ENCODE results near the gene GIGYF2.

DNA sequence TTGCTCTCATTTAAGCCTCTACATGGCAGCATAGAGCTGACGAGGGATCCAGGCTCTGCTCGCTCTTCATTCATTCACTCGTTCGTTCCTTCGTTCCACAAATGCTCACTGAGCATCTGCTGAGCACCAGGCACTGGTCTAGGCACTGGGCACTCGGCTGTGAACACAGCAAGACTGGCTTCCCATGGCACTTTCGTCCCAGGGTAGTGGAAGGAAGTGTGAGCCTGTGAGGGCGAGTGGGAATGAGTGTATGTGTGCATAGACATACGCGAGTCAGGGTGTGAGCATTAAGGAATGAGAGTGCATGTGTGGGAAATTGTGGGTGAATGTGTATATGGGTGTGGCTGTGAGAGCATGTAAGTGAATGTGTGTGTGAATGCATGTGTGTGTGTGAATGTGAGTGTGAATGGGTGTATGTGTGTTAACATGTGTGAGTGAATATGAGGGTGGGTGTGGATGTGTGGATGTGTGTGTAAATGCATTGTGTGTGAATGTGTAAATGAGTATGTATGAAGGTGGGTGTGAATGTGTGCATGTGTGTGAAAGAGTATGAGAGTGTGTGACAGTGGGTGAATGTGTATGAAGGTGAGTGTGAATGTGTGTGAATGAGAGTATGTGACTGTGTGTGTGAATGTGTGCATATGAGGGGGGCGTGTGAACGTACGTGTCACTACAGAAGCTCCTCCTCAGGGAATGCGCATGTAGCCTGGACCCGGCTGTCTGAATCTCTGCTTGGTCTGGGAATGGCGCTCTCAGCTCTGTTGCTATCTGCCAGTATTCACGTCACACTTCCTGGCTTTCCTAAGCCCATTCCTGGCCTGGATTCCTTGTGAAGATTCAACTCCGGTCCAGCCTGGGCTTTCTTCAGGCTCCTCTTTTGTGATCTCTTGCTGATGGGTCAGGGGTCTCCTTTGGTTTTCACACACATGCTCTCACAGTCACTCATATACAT is 201.7 kb downstream of the GIGYF2 start:
- TF ChIP-seq, protein P1, sequence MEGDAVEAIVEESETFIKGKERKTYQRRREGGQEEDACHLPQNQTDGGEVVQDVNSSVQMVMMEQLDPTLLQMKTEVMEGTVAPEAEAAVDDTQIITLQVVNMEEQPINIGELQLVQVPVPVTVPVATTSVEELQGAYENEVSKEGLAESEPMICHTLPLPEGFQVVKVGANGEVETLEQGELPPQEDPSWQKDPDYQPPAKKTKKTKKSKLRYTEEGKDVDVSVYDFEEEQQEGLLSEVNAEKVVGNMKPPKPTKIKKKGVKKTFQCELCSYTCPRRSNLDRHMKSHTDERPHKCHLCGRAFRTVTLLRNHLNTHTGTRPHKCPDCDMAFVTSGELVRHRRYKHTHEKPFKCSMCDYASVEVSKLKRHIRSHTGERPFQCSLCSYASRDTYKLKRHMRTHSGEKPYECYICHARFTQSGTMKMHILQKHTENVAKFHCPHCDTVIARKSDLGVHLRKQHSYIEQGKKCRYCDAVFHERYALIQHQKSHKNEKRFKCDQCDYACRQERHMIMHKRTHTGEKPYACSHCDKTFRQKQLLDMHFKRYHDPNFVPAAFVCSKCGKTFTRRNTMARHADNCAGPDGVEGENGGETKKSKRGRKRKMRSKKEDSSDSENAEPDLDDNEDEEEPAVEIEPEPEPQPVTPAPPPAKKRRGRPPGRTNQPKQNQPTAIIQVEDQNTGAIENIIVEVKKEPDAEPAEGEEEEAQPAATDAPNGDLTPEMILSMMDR (IDR thresholded peaks at IDR 0.05; ENCODE audit: borderline replicate concordance, extremely low read depth, low read length, poor library complexity, severe bottlenecking): no peak
- no peak for TF ChIP-seq EZH2 (IDR thresholded peaks at IDR 0.05; ENCODE audit: borderline replicate concordance, low read depth, low read length, severe bottlenecking)
